HepG2 (cell line): ENCODE results near the gene RSBN1L. TPM values are rescaled to one million over a fixed set of nuclear protein-coding genes. Genes with fewer than 3 reads are reported as not detected.
A peak's percentile ranks its signal among the peaks of the same experiment; 100 is the strongest.

Experiments
- ARHGAP35 ChIP-seq: sonication (generic); formaldehyde crosslinking; IDR thresholded peaks from 2 replicates; pipeline ENCODE4 v1.9.0; 2022; ENCODE audit warnings: mild to moderate bottlenecking, inconsistent platforms, moderate library complexity, missing genetic modification reagents, borderline replicate concordance
- CHD2 ChIP-seq: IDR thresholded peaks from 2 replicates; pipeline ENCODE4 v1.6.1; 2011; ENCODE audit warnings: low read depth, low read length, improper control_type of control experiment
- HDAC1 ChIP-seq: sonication (generic); formaldehyde crosslinking; IDR thresholded peaks from 2 replicates; pipeline ENCODE4 v1.5.1; 2020; ENCODE audit warnings: mild to moderate bottlenecking, missing genetic modification reagents
- RORA ChIP-seq: sonication (generic); formaldehyde crosslinking; IDR thresholded peaks from 2 replicates; pipeline ENCODE4 v1.5.0; 2020; ENCODE audit warnings: mild to moderate bottlenecking, missing genetic modification reagents, moderate library complexity
- SMYD3 ChIP-seq: sonication (generic); formaldehyde crosslinking; IDR thresholded peaks from 2 replicates; pipeline ENCODE4 v1.8.1; 2023; ENCODE audit warnings: mild to moderate bottlenecking, missing genetic modification reagents
- ZBTB44 ChIP-seq: sonication (generic); formaldehyde crosslinking; IDR thresholded peaks from 2 replicates; pipeline ENCODE4 v1.4.0; 2020; ENCODE audit warnings: missing genetic modification reagents
- ZNF484 ChIP-seq: sonication (generic); formaldehyde crosslinking; IDR thresholded peaks from 2 replicates; pipeline ENCODE4 v1.5.1; 2020; ENCODE audit warnings: mild to moderate bottlenecking, low read depth, missing genetic modification reagents, borderline replicate concordance
- ZNF766 ChIP-seq: sonication (generic); formaldehyde crosslinking; IDR thresholded peaks from 2 replicates; pipeline ENCODE4 v1.5.0; 2020; ENCODE audit warnings: missing genetic modification reagents, borderline replicate concordance
- ZZZ3 ChIP-seq: sonication (generic); formaldehyde crosslinking; IDR thresholded peaks from 2 replicates; pipeline ENCODE4 v1.4.0; 2020; ENCODE audit warnings: missing genetic modification reagents, mild to moderate bottlenecking, borderline replicate concordance
- polyA plus RNA-seq, 8 experiments: library from polyadenylated mRNA; depleted of rRNA in 3 of 8; stranded (reverse) in 7 of 8; unstranded in 1 of 8; fragments of >200 nt; fragmentation: Illumina TruSeq in 4 of 8; extraction: Trizol in 4 of 8; gene quantifications; 2 replicates each; pipeline versions ENCODE4 v1.2.1 to v1.2.3, GENCODE V29; 2011 to 2016; ENCODE audit warnings: low read depth in 4 of 8, missing spikeins in 1 of 8, mixed read lengths in 1 of 8; ENCODE audit not compliant: insufficient read depth in 1 of 8
- total RNA-seq, 5 experiments: library from RNA; depleted of rRNA; stranded (reverse); fragments of >200 nt; fragmentation: Illumina TruSeq; extraction: Trizol; gene quantifications; 2 replicates each; pipeline ENCODE4 v1.2.3, GENCODE V29; 2016; ENCODE audit warnings: low read depth in 1 of 5
- TF ChIP-seq, protein P1 (sequence below): sonication (generic); formaldehyde crosslinking; IDR thresholded peaks from 2 replicates; pipeline ENCODE4 v1.4.0; 2020; ENCODE audit warnings: low read depth, mild to moderate bottlenecking, missing genetic modification reagents
- TF ChIP-seq, protein P2 (sequence below): sonication (generic); formaldehyde crosslinking; IDR thresholded peaks from 2 replicates; pipeline ENCODE4 v1.4.0; 2020; ENCODE audit warnings: mild to moderate bottlenecking, missing genetic modification reagents
- TF ChIP-seq, protein P3 (sequence below): sonication (generic); formaldehyde crosslinking; IDR thresholded peaks from 2 replicates; pipeline ENCODE4 v1.4.0; 2020; ENCODE audit warnings: missing genetic modification reagents, borderline replicate concordance
- TF ChIP-seq, protein P4 (sequence below): sonication (generic); formaldehyde crosslinking; IDR thresholded peaks from 2 replicates; pipeline ENCODE4 v1.4.0; 2020; ENCODE audit warnings: mild to moderate bottlenecking, missing genetic modification reagents
- TF ChIP-seq, protein P5 (sequence below): sonication (generic); formaldehyde crosslinking; IDR thresholded peaks from 2 replicates; pipeline ENCODE4 v1.5.1; 2020; ENCODE audit warnings: missing genetic modification reagents, mild to moderate bottlenecking, borderline replicate concordance

The RSBN1L gene
- total and polyA plus RNA-seq, 2 of the 13 experiments (the other 11 are each of a cell fraction or from before 2014, with no cell fraction given): 7.7 to 21.3 TPM

DNA sequence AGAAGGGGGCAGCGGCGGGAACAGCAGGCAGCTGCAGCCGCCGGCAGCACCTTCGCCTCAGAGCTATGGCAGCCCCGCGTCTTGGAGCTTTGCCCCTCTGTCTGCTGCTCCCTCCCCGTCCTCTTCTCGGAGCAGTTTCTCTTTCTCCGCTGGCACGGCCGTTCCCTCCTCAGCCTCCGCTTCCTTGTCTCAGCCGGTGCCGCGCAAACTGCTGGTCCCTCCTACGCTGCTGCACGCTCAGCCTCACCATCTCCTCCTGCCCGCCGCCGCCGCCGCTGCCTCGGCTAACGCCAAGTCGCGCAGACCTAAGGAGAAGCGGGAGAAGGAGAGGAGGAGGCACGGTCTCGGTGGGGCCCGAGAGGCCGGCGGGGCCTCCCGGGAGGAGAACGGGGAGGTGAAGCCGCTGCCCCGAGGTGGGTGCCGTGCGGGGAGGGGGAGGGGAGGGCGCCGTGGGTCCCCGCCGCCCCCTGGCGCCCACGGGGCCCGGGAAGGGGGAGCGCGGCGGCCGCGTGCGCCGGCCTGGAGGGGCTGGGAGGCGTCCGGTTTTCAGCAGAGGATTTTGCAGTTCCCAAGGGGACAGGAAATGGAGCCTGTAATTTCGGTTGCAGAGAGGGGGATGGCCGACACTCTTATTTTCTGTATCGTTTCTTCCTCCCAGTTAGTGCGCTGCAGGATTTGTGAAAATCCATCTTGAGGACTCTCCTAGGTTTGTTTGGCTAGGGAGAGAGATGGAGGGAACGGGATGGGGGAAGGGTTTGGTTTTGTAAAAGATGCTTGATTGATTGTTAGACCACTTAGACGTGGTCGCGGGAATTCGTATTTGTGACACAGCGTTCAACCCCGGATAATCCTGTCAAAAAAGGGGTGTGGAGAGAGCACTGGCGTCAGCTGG lies 630 bp downstream of the RSBN1L start (continued):
- TF ChIP-seq, protein P1, sequence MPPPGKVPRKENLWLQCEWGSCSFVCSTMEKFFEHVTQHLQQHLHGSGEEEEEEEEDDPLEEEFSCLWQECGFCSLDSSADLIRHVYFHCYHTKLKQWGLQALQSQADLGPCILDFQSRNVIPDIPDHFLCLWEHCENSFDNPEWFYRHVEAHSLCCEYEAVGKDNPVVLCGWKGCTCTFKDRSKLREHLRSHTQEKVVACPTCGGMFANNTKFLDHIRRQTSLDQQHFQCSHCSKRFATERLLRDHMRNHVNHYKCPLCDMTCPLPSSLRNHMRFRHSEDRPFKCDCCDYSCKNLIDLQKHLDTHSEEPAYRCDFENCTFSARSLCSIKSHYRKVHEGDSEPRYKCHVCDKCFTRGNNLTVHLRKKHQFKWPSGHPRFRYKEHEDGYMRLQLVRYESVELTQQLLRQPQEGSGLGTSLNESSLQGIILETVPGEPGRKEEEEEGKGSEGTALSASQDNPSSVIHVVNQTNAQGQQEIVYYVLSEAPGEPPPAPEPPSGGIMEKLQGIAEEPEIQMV: no peak
- peak; percentile 59; the same call in 1 of the 2 replicates for TF ChIP-seq HDAC1 (CRISPR knock-in tag)
- TF ChIP-seq, protein P2, sequence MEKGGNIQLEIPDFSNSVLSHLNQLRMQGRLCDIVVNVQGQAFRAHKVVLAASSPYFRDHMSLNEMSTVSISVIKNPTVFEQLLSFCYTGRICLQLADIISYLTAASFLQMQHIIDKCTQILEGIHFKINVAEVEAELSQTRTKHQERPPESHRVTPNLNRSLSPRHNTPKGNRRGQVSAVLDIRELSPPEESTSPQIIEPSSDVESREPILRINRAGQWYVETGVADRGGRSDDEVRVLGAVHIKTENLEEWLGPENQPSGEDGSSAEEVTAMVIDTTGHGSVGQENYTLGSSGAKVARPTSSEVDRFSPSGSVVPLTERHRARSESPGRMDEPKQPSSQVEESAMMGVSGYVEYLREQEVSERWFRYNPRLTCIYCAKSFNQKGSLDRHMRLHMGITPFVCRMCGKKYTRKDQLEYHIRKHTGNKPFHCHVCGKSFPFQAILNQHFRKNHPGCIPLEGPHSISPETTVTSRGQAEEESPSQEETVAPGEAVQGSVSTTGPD (CRISPR knock-in tag): no peak
- TF ChIP-seq ZNF484 (CRISPR knock-in tag): no peak
- no peak for TF ChIP-seq ZZZ3
- TF ChIP-seq, protein P3, sequence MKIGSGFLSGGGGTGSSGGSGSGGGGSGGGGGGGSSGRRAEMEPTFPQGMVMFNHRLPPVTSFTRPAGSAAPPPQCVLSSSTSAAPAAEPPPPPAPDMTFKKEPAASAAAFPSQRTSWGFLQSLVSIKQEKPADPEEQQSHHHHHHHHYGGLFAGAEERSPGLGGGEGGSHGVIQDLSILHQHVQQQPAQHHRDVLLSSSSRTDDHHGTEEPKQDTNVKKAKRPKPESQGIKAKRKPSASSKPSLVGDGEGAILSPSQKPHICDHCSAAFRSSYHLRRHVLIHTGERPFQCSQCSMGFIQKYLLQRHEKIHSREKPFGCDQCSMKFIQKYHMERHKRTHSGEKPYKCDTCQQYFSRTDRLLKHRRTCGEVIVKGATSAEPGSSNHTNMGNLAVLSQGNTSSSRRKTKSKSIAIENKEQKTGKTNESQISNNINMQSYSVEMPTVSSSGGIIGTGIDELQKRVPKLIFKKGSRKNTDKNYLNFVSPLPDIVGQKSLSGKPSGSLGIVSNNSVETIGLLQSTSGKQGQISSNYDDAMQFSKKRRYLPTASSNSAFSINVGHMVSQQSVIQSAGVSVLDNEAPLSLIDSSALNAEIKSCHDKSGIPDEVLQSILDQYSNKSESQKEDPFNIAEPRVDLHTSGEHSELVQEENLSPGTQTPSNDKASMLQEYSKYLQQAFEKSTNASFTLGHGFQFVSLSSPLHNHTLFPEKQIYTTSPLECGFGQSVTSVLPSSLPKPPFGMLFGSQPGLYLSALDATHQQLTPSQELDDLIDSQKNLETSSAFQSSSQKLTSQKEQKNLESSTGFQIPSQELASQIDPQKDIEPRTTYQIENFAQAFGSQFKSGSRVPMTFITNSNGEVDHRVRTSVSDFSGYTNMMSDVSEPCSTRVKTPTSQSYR (CRISPR knock-in tag): peak; percentile 45; the same call in 1 of the 2 replicates
- TF ChIP-seq CHD2: no peak
- TF ChIP-seq ZBTB44 (CRISPR knock-in tag): no peak
- TF ChIP-seq ZNF766 (CRISPR knock-in tag): no peak
- no peak for TF ChIP-seq ARHGAP35 (CRISPR knock-in tag)
- TF ChIP-seq RORA: no peak
- no peak for TF ChIP-seq SMYD3 (CRISPR knock-in tag)
- TF ChIP-seq, protein P4, sequence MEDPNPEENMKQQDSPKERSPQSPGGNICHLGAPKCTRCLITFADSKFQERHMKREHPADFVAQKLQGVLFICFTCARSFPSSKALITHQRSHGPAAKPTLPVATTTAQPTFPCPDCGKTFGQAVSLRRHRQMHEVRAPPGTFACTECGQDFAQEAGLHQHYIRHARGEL (CRISPR knock-in tag): no peak
- TF ChIP-seq, protein P5, sequence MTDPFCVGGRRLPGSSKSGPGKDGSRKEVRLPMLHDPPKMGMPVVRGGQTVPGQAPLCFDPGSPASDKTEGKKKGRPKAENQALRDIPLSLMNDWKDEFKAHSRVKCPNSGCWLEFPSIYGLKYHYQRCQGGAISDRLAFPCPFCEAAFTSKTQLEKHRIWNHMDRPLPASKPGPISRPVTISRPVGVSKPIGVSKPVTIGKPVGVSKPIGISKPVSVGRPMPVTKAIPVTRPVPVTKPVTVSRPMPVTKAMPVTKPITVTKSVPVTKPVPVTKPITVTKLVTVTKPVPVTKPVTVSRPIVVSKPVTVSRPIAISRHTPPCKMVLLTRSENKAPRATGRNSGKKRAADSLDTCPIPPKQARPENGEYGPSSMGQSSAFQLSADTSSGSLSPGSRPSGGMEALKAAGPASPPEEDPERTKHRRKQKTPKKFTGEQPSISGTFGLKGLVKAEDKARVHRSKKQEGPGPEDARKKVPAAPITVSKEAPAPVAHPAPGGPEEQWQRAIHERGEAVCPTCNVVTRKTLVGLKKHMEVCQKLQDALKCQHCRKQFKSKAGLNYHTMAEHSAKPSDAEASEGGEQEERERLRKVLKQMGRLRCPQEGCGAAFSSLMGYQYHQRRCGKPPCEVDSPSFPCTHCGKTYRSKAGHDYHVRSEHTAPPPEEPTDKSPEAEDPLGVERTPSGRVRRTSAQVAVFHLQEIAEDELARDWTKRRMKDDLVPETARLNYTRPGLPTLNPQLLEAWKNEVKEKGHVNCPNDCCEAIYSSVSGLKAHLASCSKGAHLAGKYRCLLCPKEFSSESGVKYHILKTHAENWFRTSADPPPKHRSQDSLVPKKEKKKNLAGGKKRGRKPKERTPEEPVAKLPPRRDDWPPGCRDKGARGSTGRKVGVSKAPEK (CRISPR knock-in tag): 0 out of 2 replicates have a peak, but pooled peaks have one; percentile 39
